Fibroblast of skin of scalp (primary cell): Measurements from ENCODE around the gene HP1BP3.

ENCODE experiments used
- DNase-seq: peaks from one replicate; pipeline ENCODE4 v3.0.0-alpha.2; 2013

The HP1BP3 gene

GRCh38 chr1:20767271-20767670, 19.8 kb downstream of the HP1BP3 start:
- DNase-seq: no peak

GRCh38 chr1:20763417-20763816, 23.7 kb downstream of the HP1BP3 start:
- DNase-seq: no peak

GRCh38 chr1:20760322-20760721, 26.8 kb downstream of the HP1BP3 start:
- DNase-seq: no peak

GRCh38 chr1:20753589-20753988, 33.5 kb downstream of the HP1BP3 start:
- peak; percentile 8 for DNase-seq

GRCh38 chr1:20751462-20751990, 35.6 kb downstream of the HP1BP3 start:
- DNase-seq: no peak

- DNase-seq: peak; percentile 47
Measured at GRCh38 chr1:20742671-20743070, 44.4 kb downstream of the HP1BP3 start.

GRCh38 chr1:20740781-20741180, 46.3 kb downstream of the HP1BP3 start:
- no peak for DNase-seq

- peak; percentile 68 for DNase-seq
Measured at GRCh38 chr1:20739225-20739624, 47.9 kb downstream of the HP1BP3 start.

GRCh38 chr1:20735581-20736111, 51.5 kb downstream of the HP1BP3 start:
- DNase-seq: no peak

GRCh38 chr1:20733360-20733975, 53.6 kb downstream of the HP1BP3 start:
- DNase-seq: no peak

- DNase-seq: peak; percentile 89
Measured at GRCh38 chr1:20732588-20733359, 54.3 kb downstream of the HP1BP3 start, which contains the start of gene SH2D5. SH2D5 (minus strand) TSS chr1:20732703; CDS start chr1:20728044, 4,659 bp downstream.

GRCh38 chr1:20732071-20732587, 55.0 kb downstream of the HP1BP3 start:
- DNase-seq: peak; percentile 47

- DNase-seq: no peak
Measured at GRCh38 chr1:20731057-20731991, 55.8 kb downstream of the HP1BP3 start.

GRCh38 chr1:20730690-20731056, 56.4 kb downstream of the HP1BP3 start:
- DNase-seq: no peak

- DNase-seq: no peak
Measured at GRCh38 chr1:20729990-20730689, 57.0 kb downstream of the HP1BP3 start.

GRCh38 chr1:20729155-20729931, 57.8 kb downstream of the HP1BP3 start:
- no peak for DNase-seq

- DNase-seq: no peak
Measured at GRCh38 chr1:20728371-20729154, 58.5 kb downstream of the HP1BP3 start.

- peak; percentile 28 for DNase-seq
Measured at GRCh38 chr1:20727746-20728316, 59.3 kb downstream of the HP1BP3 start.

GRCh38 chr1:20726932-20727745, 60.0 kb downstream of the HP1BP3 start:
- no peak for DNase-seq
